ENCODE measurements around the gene PHC2. TPM values are rescaled to one million over a fixed set of nuclear protein-coding genes. Genes with fewer than 3 reads are reported as not detected.
A peak's percentile ranks its signal among the peaks of the same experiment; 100 is the strongest.
"Not testable (repeated sequence)": the region's sequence is repeated elsewhere in the genome, so short reads cannot be mapped to it uniquely, and the experiment has no call there.

PHC2 gene
- polyA plus RNA-seq, 1 donor = 67.8 TPM

- no peak for DNase-seq (ENCODE audit: low read depth)
Measured at GRCh38 chr1:33316601-33317000, 114.3 kb downstream of the PHC2 start.

GRCh38 chr1:33314416-33314815 lies 116.5 kb downstream of the PHC2 start:
- DNase-seq (ENCODE audit: low read depth) = no peak

- no peak for DNase-seq (ENCODE audit: low read depth)
Measured at GRCh38 chr1:33312413-33312749, 118.5 kb downstream of the PHC2 start.

- DNase-seq (ENCODE audit: low read depth) = no peak
Measured at GRCh38 chr1:33311706-33312412, 119.0 kb downstream of the PHC2 start.

- no peak for DNase-seq (ENCODE audit: low read depth)
Measured at GRCh38 chr1:33310702-33311101, 120.2 kb downstream of the PHC2 start.

- not testable (repeated sequence) for DNase-seq (ENCODE audit: low read depth)
Measured at GRCh38 chr1:33309351-33309750, 121.5 kb downstream of the PHC2 start.

- no peak for DNase-seq (ENCODE audit: low read depth)
Measured at GRCh38 chr1:33307494-33307864, 123.4 kb downstream of the PHC2 start.

GRCh38 chr1:33306653-33307493 lies 124.0 kb downstream of the PHC2 start:
- DNase-seq (ENCODE audit: low read depth) = no peak

GRCh38 chr1:33305816-33306652 lies 124.9 kb downstream of the PHC2 start:
- no peak for DNase-seq (ENCODE audit: low read depth)

- DNase-seq (ENCODE audit: low read depth) = no peak
Measured at GRCh38 chr1:33305016-33305415, 125.9 kb downstream of the PHC2 start.

GRCh38 chr1:33302325-33302724 lies 128.6 kb downstream of the PHC2 start:
- no peak for DNase-seq (ENCODE audit: low read depth)

- DNase-seq (ENCODE audit: low read depth) = no peak
Measured at GRCh38 chr1:33301273-33301984, 129.5 kb downstream of the PHC2 start.

- DNase-seq (ENCODE audit: low read depth) = peak; percentile 53
Measured at GRCh38 chr1:33300673-33301072, 130.2 kb downstream of the PHC2 start.

GRCh38 chr1:33299461-33300155 lies 131.3 kb downstream of the PHC2 start:
- no peak for DNase-seq (ENCODE audit: low read depth)

- DNase-seq (ENCODE audit: low read depth) = no peak
Measured at GRCh38 chr1:33298623-33299277, 132.1 kb downstream of the PHC2 start.

- no peak for DNase-seq (ENCODE audit: low read depth)
Measured at GRCh38 chr1:33297911-33298622, 132.8 kb downstream of the PHC2 start.

GRCh38 chr1:33296824-33297223 lies 134.1 kb downstream of the PHC2 start:
- no peak for DNase-seq (ENCODE audit: low read depth)

GRCh38 chr1:33296082-33296458 lies 134.8 kb downstream of the PHC2 start:
- no peak for DNase-seq (ENCODE audit: low read depth)

GRCh38 chr1:33295450-33296081 lies 135.3 kb downstream of the PHC2 start:
- peak; percentile 46 for DNase-seq (ENCODE audit: low read depth)

Measured in forelimb muscle (tissue), 1 donor.